Measurements from ENCODE around the gene BRSK2. TPM values are rescaled to one million over a fixed set of nuclear protein-coding genes. Genes with fewer than 3 reads are reported as not detected.

Gene BRSK2
- total and polyA plus RNA-seq, 4 donors: 0.35 to 0.56 (median 0.52) TPM

- DNase-seq (no peak), ATAC-seq (ENCODE audit: insufficient read depth, low FRiP score) (no peak)
- Histone ChIP-seq H3K9ac (ENCODE audit: insufficient read depth in 1 of 2, low read length in 2 of 2) (no peak overlapping the region), H3K4me3 (no peak overlapping the region), H3K27me3 (ENCODE audit: control insufficient read depth in 3 of 3, insufficient read depth in 3 of 3, low read length in 2 of 3) (no peaks in the 10 kb centered on the region), H3K36me3 (ENCODE audit: control insufficient read depth in 4 of 4, insufficient read depth in 4 of 4, low read length in 4 of 4) (peaks cover 0 to 5% (median 2%) of the 10 kb centered on the region in 4 donors), H3K9me3 (ENCODE audit: control insufficient read depth in 4 of 4, insufficient read depth in 3 of 4, low read length in 3 of 4) (peaks cover 0 to 3% (median 0%) of the 10 kb centered on the region in 4 donors), H3K27ac (ENCODE audit: low read depth in 1 of 2, low read length in 1 of 2) (no peak overlapping the region), H3K4me1 (ENCODE audit: control insufficient read depth in 5 of 5, insufficient read depth in 5 of 5, low read length in 5 of 5) (peaks cover 0 to 24% (median 9%) of the 10 kb centered on the region in 5 donors)
- 88 to 94% methylated on average over 13 of the region's 13 CpGs for WGBS, 2 donors
- no peak for TF ChIP-seq CTCF (IDR thresholded peaks at IDR 0.05; ENCODE audit: control extremely low read depth, extremely low read depth)
These were observed 72.9 kb downstream of the BRSK2 start for GRCh38 chr11:1462698-1462975.

GRCh38 chr11:1463056-1463455 lies 73.3 kb downstream of the BRSK2 start:
- no peak for TF ChIP-seq CTCF (IDR thresholded peaks at IDR 0.05; ENCODE audit: control extremely low read depth, extremely low read depth)
- Histone ChIP-seq H3K4me1 (ENCODE audit: control insufficient read depth in 5 of 5, insufficient read depth in 5 of 5, low read length in 5 of 5) (peaks cover 0 to 21% (median 9%) of the 10 kb centered on the region in 5 donors), H3K36me3 (ENCODE audit: control insufficient read depth in 4 of 4, insufficient read depth in 4 of 4, low read length in 4 of 4) (peaks cover 0 to 8% (median 2%) of the 10 kb centered on the region in 4 donors), H3K4me3 (no peak overlapping the region), H3K27ac (ENCODE audit: low read depth in 1 of 2, low read length in 1 of 2) (no peak overlapping the region), H3K27me3 (ENCODE audit: control insufficient read depth in 3 of 3, insufficient read depth in 3 of 3, low read length in 2 of 3) (no peaks in the 10 kb centered on the region), H3K9ac (ENCODE audit: insufficient read depth in 1 of 2, low read length in 2 of 2) (no peak overlapping the region), H3K9me3 (ENCODE audit: control insufficient read depth in 4 of 4, insufficient read depth in 3 of 4, low read length in 3 of 4) (no peaks in the 10 kb centered on the region)
- WGBS, 2 donors: 97 to 98% methylated on average over 16 of the region's 16 CpGs
- no peak for DNase-seq
- ATAC-seq (ENCODE audit: insufficient read depth, low FRiP score): no peak

- ATAC-seq (ENCODE audit: insufficient read depth, low FRiP score) (no peak), DNase-seq (no peak)
- Histone ChIP-seq H3K36me3 (ENCODE audit: control insufficient read depth in 4 of 4, insufficient read depth in 4 of 4, low read length in 4 of 4) (peaks cover 0 to 43% (median 9%) of the 10 kb centered on the region in 4 donors), H3K9ac (ENCODE audit: insufficient read depth in 1 of 2, low read length in 2 of 2) (no peak overlapping the region), H3K4me1 (ENCODE audit: control insufficient read depth in 5 of 5, insufficient read depth in 5 of 5, low read length in 5 of 5) (no peaks in the 10 kb centered on the region), H3K27me3 (ENCODE audit: control insufficient read depth in 3 of 3, insufficient read depth in 3 of 3, low read length in 2 of 3) (no peaks in the 10 kb centered on the region), H3K27ac (ENCODE audit: low read depth in 1 of 2, low read length in 1 of 2) (no peak overlapping the region), H3K4me3 (no peak overlapping the region), H3K9me3 (ENCODE audit: control insufficient read depth in 4 of 4, insufficient read depth in 3 of 4, low read length in 3 of 4) (no peaks in the 10 kb centered on the region)
- no peak for TF ChIP-seq CTCF (IDR thresholded peaks at IDR 0.05; ENCODE audit: control extremely low read depth, extremely low read depth)
- WGBS, 2 donors: 90 to 95% methylated on average over 16 of the region's 16 CpGs
These were observed 77.0 kb downstream of the BRSK2 start for GRCh38 chr11:1466784-1467183.

GRCh38 chr11:1467270-1467669 lies 77.5 kb downstream of the BRSK2 start:
- Histone ChIP-seq H3K27me3 (ENCODE audit: control insufficient read depth in 3 of 3, insufficient read depth in 3 of 3, low read length in 2 of 3) (no peaks in the 10 kb centered on the region), H3K9me3 (ENCODE audit: control insufficient read depth in 4 of 4, insufficient read depth in 3 of 4, low read length in 3 of 4) (no peaks in the 10 kb centered on the region), H3K4me3 (no peak overlapping the region), H3K9ac (ENCODE audit: insufficient read depth in 1 of 2, low read length in 2 of 2) (no peak overlapping the region), H3K4me1 (ENCODE audit: control insufficient read depth in 5 of 5, insufficient read depth in 5 of 5, low read length in 5 of 5) (no peaks in the 10 kb centered on the region), H3K27ac (ENCODE audit: low read depth in 1 of 2, low read length in 1 of 2) (no peak overlapping the region), H3K36me3 (ENCODE audit: control insufficient read depth in 4 of 4, insufficient read depth in 4 of 4, low read length in 4 of 4) (peaks cover 0 to 47% (median 9%) of the 10 kb centered on the region in 4 donors)
- TF ChIP-seq CTCF (IDR thresholded peaks at IDR 0.05; ENCODE audit: control extremely low read depth, extremely low read depth): no peak
- WGBS, 2 donors: 89 to 91% methylated on average over 9 of the region's 9 CpGs
- ATAC-seq (ENCODE audit: insufficient read depth, low FRiP score) (no peak), DNase-seq (no peak)

Data from lung (tissue), 12 donors.